ENCODE measurements around the gene PTCD3.

Gene PTCD3

GRCh38 chr2:86143926-86144685, 38.1 kb downstream of the PTCD3 start:
- no peak for TF ChIP-seq POLR2A (IDR thresholded peaks at IDR 0.05; ENCODE audit: low read depth, low read length)
- DNase-seq (ENCODE audit: insufficient read length, low spot score) (no peak), FAIRE-seq (no peak)

GRCh38 chr2:86147793-86148192, 41.8 kb downstream of the PTCD3 start:
- DNase-seq (ENCODE audit: insufficient read length, low spot score) (no peak), FAIRE-seq (no peak)
- no peak for TF ChIP-seq POLR2A (IDR thresholded peaks at IDR 0.05; ENCODE audit: low read depth, low read length)

- TF ChIP-seq POLR2A (IDR thresholded peaks at IDR 0.05; ENCODE audit: low read depth, low read length), result no peak
- FAIRE-seq, result no peak
- no peak for DNase-seq (ENCODE audit: insufficient read length, low spot score)
Observed at GRCh38 chr2:86150502-86150901, 44.5 kb downstream of the PTCD3 start.

- DNase-seq (ENCODE audit: insufficient read length, low spot score) (no peak), FAIRE-seq (no peak)
- no peak for TF ChIP-seq POLR2A (IDR thresholded peaks at IDR 0.05; ENCODE audit: low read depth, low read length)
Observed at GRCh38 chr2:86157009-86157556, 51.0 kb downstream of the PTCD3 start.

- TF ChIP-seq POLR2A (IDR thresholded peaks at IDR 0.05; ENCODE audit: low read depth, low read length), result no peak
- FAIRE-seq (no peak), DNase-seq (ENCODE audit: insufficient read length, low spot score) (no peak)
Observed at GRCh38 chr2:86158286-86158685, 52.3 kb downstream of the PTCD3 start.

- no peak for DNase-seq (ENCODE audit: insufficient read length, low spot score)
- no peak for TF ChIP-seq POLR2A (IDR thresholded peaks at IDR 0.05; ENCODE audit: low read depth, low read length)
- FAIRE-seq, result no peak
Observed at GRCh38 chr2:86160156-86160952, 54.3 kb downstream of the PTCD3 start.

GRCh38 chr2:86170449-86170848, 64.4 kb downstream of the PTCD3 start:
- TF ChIP-seq POLR2A (IDR thresholded peaks at IDR 0.05; ENCODE audit: low read depth, low read length), result no peak
- no peak for DNase-seq (ENCODE audit: insufficient read length, low spot score)
- no peak for FAIRE-seq

GRCh38 chr2:86171295-86171694, 65.3 kb downstream of the PTCD3 start:
- TF ChIP-seq POLR2A (IDR thresholded peaks at IDR 0.05; ENCODE audit: low read depth, low read length), result no peak
- no peak for DNase-seq (ENCODE audit: insufficient read length, low spot score)
- no peak for FAIRE-seq

- DNase-seq (ENCODE audit: insufficient read length, low spot score) (no peak), FAIRE-seq (no peak)
- no peak for TF ChIP-seq POLR2A (IDR thresholded peaks at IDR 0.05; ENCODE audit: low read depth, low read length)
Observed at GRCh38 chr2:86172610-86173009, 66.6 kb downstream of the PTCD3 start.

GRCh38 chr2:86174445-86174844, 68.4 kb downstream of the PTCD3 start:
- no peak for TF ChIP-seq POLR2A (IDR thresholded peaks at IDR 0.05; ENCODE audit: low read depth, low read length)
- no peak for DNase-seq (ENCODE audit: insufficient read length, low spot score)
- FAIRE-seq, result no peak

- FAIRE-seq, result peak; percentile 48
- DNase-seq (ENCODE audit: insufficient read length, low spot score), result no peak
- TF ChIP-seq POLR2A (IDR thresholded peaks at IDR 0.05; ENCODE audit: low read depth, low read length), result no peak
Observed at GRCh38 chr2:86175828-86176227, 69.8 kb downstream of the PTCD3 start.

- TF ChIP-seq POLR2A (IDR thresholded peaks at IDR 0.05; ENCODE audit: low read depth, low read length), result no peak
- DNase-seq (ENCODE audit: insufficient read length, low spot score) (no peak), FAIRE-seq (no peak)
Observed at GRCh38 chr2:86176597-86176996, 70.6 kb downstream of the PTCD3 start.

GRCh38 chr2:86185517-86186212, 79.6 kb downstream of the PTCD3 start:
- FAIRE-seq, result no peak
- no peak for TF ChIP-seq POLR2A (IDR thresholded peaks at IDR 0.05; ENCODE audit: low read depth, low read length)
- no peak for DNase-seq (ENCODE audit: insufficient read length, low spot score)

GRCh38 chr2:86186431-86186830, 80.4 kb downstream of the PTCD3 start:
- TF ChIP-seq POLR2A (IDR thresholded peaks at IDR 0.05; ENCODE audit: low read depth, low read length), result no peak
- FAIRE-seq, result no peak
- DNase-seq (ENCODE audit: insufficient read length, low spot score), result no peak

Data from H54 (cell line).